DND-41 (cell line): ENCODE results near the gene FBXO42.

Source experiments
- ATAC-seq: fragments of 200-7000 bp; cut with Tn5 transposase; 3 replicates; pipeline ENCODE4 v1.9.1; 2021; ENCODE audit warnings: low read depth; ENCODE audit not compliant: insufficient read depth
- DNase-seq: peaks from one replicate; pipeline ENCODE4 v3.0.0-alpha.2; 2020
- H2AFZ ChIP-seq: 2 replicates; pipeline ENCODE4 v1.6.0; 2012; ENCODE audit warnings: low read depth, low read length
- H3K27ac ChIP-seq: 2 replicates; pipeline ENCODE4 v1.5.1; 2012; ENCODE audit warnings: low read length, inconsistent platforms
- H3K27me3 ChIP-seq: fragments of 200-600 bp; sonication (generic); 2 replicates; pipeline ENCODE4 v1.6.0; 2012; ENCODE audit warnings: low read length, mild to moderate bottlenecking, inconsistent platforms; ENCODE audit not compliant: insufficient read depth, poor library complexity
- H3K36me3 ChIP-seq: 2 replicates; pipeline ENCODE4 v1.5.1; 2012; ENCODE audit warnings: low read length, inconsistent platforms; ENCODE audit not compliant: insufficient read depth
- H3K4me1 ChIP-seq: 2 replicates; pipeline ENCODE4 v1.5.1; 2012; ENCODE audit warnings: mild to moderate bottlenecking, low read length; ENCODE audit not compliant: insufficient read depth
- H3K4me2 ChIP-seq: 2 replicates; pipeline ENCODE4 v1.6.0; 2012; ENCODE audit warnings: mild to moderate bottlenecking, moderate library complexity, low read length, inconsistent platforms; ENCODE audit not compliant: insufficient read depth
- H3K4me3 ChIP-seq, 2 experiments: fragments of 200-600 bp in 1 of 2; shearing (Covaris generic) in 1 of 2; 2 replicates each; pipeline ENCODE4 v1.5.1; 2012 to 2016; ENCODE audit warnings: inconsistent platforms in 2 of 2, low read length in 2 of 2, mild to moderate bottlenecking in 2 of 2, low read depth in 1 of 2, moderate library complexity in 1 of 2
- H3K79me2 ChIP-seq: 2 replicates; pipeline ENCODE4 v1.6.0; 2012; ENCODE audit warnings: low read length, inconsistent platforms; ENCODE audit not compliant: insufficient read depth
- H3K9ac ChIP-seq: 2 replicates; pipeline ENCODE4 v1.6.0; 2012; ENCODE audit warnings: low read depth, mild to moderate bottlenecking, inconsistent platforms, low read length, moderate library complexity
- H3K9me3 ChIP-seq: 2 replicates; pipeline ENCODE4 v1.5.1; 2012; ENCODE audit warnings: low read length, moderate library complexity, mild to moderate bottlenecking, inconsistent platforms; ENCODE audit not compliant: insufficient read depth, severe bottlenecking
- H4K20me1 ChIP-seq: 2 replicates; pipeline ENCODE4 v1.6.0; 2012; ENCODE audit warnings: low read length; ENCODE audit not compliant: insufficient read depth
- CTCF ChIP-seq: IDR thresholded peaks from 2 replicates; pipeline ENCODE4 v1.5.1; 2012; ENCODE audit warnings: borderline replicate concordance, low read length, moderate library complexity, mild to moderate bottlenecking; ENCODE audit not compliant: poor library complexity, severe bottlenecking; ENCODE audit errors: extremely low read depth
- EZH2 ChIP-seq: IDR thresholded peaks from 3 replicates; pipeline ENCODE4 v1.6.1; 2012; ENCODE audit warnings: borderline replicate concordance, low read depth, mild to moderate bottlenecking, moderate library complexity, low read length, inconsistent platforms; ENCODE audit not compliant: severe bottlenecking

The FBXO42 gene

GRCh38 chr1:16375521-16376340, 23.5 kb upstream of the FBXO42 start:
- peaks cover 14% of the 10 kb centered on the region for H3K36me3 ChIP-seq
- H3K27me3 ChIP-seq = no peaks in the 10 kb centered on the region
- H3K9ac ChIP-seq = no peak overlapping the region
- H3K27ac ChIP-seq = no peak overlapping the region
- no peak for TF ChIP-seq EZH2
- no peak for TF ChIP-seq CTCF
- H3K79me2 ChIP-seq = peaks cover 97% of the 10 kb centered on the region
- peaks cover 2% of the 10 kb centered on the region; the same call in 1 of the 2 replicates for H3K4me1 ChIP-seq
- ATAC-seq (no peak), DNase-seq (no peak)
- H2AFZ ChIP-seq = no peak overlapping the region
- H3K9me3 ChIP-seq = no peaks in the 10 kb centered on the region
- no peak overlapping the region for H3K4me2 ChIP-seq
- H4K20me1 ChIP-seq = peaks cover 90% of the 10 kb centered on the region
- no peak overlapping the region for H3K4me3 ChIP-seq

GRCh38 chr1:16374266-16374665, 22.0 kb upstream of the FBXO42 start:
- Histone ChIP-seq H3K27ac (no peak overlapping the region), H3K9me3 (no peaks in the 10 kb centered on the region), H2AFZ (no peak overlapping the region), H3K9ac (no peak overlapping the region), H4K20me1 (peaks cover 88% of the 10 kb centered on the region), H3K4me2 (no peak overlapping the region), H3K4me3 (no peak overlapping the region), H3K27me3 (no peaks in the 10 kb centered on the region), H3K4me1 (peaks cover 10% of the 10 kb centered on the region), H3K36me3 (peaks cover 16% of the 10 kb centered on the region), H3K79me2 (peaks cover 97% of the 10 kb centered on the region)
- ATAC-seq (no peak), DNase-seq (no peak)
- no peak for TF ChIP-seq CTCF
- TF ChIP-seq EZH2 = no peak

- Histone ChIP-seq H2AFZ (no peak overlapping the region), H3K4me3 (no peak overlapping the region), H3K79me2 (peaks cover 97% of the 10 kb centered on the region), H3K27me3 (no peaks in the 10 kb centered on the region), H3K4me2 (no peak overlapping the region), H3K4me1 (peaks cover 22% of the 10 kb centered on the region), H3K27ac (no peak overlapping the region), H3K36me3 (peaks cover 17% of the 10 kb centered on the region), H4K20me1 (peaks cover 87% of the 10 kb centered on the region), H3K9ac (no peak overlapping the region), H3K9me3 (no peaks in the 10 kb centered on the region)
- TF ChIP-seq CTCF (no peak), EZH2 (no peak)
- DNase-seq (no peak), ATAC-seq (no peak)
These were observed 20.4 kb upstream of the FBXO42 start for GRCh38 chr1:16372535-16373285.
